Endothelial cell of umbilical vein (primary cell): ENCODE data around the gene SLC39A12. TPM values are rescaled to one million over a fixed set of nuclear protein-coding genes. Genes with fewer than 3 reads are reported as not detected.

Experiments
- BruUV-seq: library from RNA; stranded (reverse); fragments of 400-500 nt; replicated peaks from 2 replicates; lab custom pipeline; 2021; lab: Mats Ljungman, UMichigan
- CTCF ChIA-PET: fragments of 300-600, 350-600 bp; sonication (Branson Sonifier 250); formaldehyde crosslinking; loops from one replicate; lab custom pipeline; 2021; ENCODE audit warnings: antibody characterized with exemption, inconsistent platforms; lab: Charles Lee
- POLR2A ChIA-PET: fragments of 300-600, 350-600 bp; sonication (Branson Sonifier 250); formaldehyde crosslinking; loops from one replicate; lab custom pipeline; 2021; ENCODE audit warnings: antibody characterized with exemption, inconsistent platforms; lab: Charles Lee
- DNase-seq: peaks from one replicate; pipeline ENCODE4 v3.0.0-alpha.2; 2011; ENCODE audit warnings: low read depth, low spot score
- FAIRE-seq: peaks from 2 replicates; lab custom pipeline; 2011; peaks lifted over from hg19 to GRCh38; lab: Jason Lieb, UNC
- H2AFZ ChIP-seq: 2 replicates; pipeline ENCODE4 v1.6.0; 2012; ENCODE audit warnings: low read depth, low read length, control low read depth, inconsistent platforms
- H3K27ac ChIP-seq: 2 replicates; pipeline ENCODE4 v1.5.1; 2011; ENCODE audit warnings: low read depth, mild to moderate bottlenecking, control low read depth, low read length, moderate library complexity; ENCODE audit not compliant: insufficient read depth
- H3K27me3 ChIP-seq, 2 experiments: 2 replicates each; pipeline versions ENCODE4 v1.6.0 to v1.6.1; 2011; ENCODE audit warnings: low read length in 2 of 2, mixed read lengths in 1 of 2; ENCODE audit not compliant: control insufficient read depth in 2 of 2, insufficient read depth in 2 of 2
- H3K36me3 ChIP-seq, 2 experiments: 2 replicates in 1 of 2; 3 replicates in 1 of 2; pipeline ENCODE4 v1.5.1; 2011; ENCODE audit warnings: low read length in 2 of 2, mild to moderate bottlenecking in 1 of 2, moderate library complexity in 1 of 2; ENCODE audit not compliant: control insufficient read depth in 2 of 2, insufficient read depth in 2 of 2; ENCODE audit errors: extremely low read depth in 1 of 2
- H3K4me1 ChIP-seq: 3 replicates; pipeline ENCODE4 v1.5.1; 2011; ENCODE audit warnings: mild to moderate bottlenecking, low read length; ENCODE audit not compliant: control insufficient read depth, insufficient read depth; ENCODE audit errors: extremely low read depth
- H3K4me2 ChIP-seq: 2 replicates; pipeline ENCODE4 v1.6.1; 2011; ENCODE audit warnings: low read length, control low read depth, mixed read lengths; ENCODE audit not compliant: insufficient read depth
- H3K4me3 ChIP-seq, 3 experiments: fragments of 200-600 bp in 1 of 3; sonication (generic), shearing (Covaris generic) in 1 of 3; replicated peaks in 1 of 3; 2 replicates each; pipeline ENCODE4 v1.5.1; 2011 to 2016; ENCODE audit warnings: control low read depth in 3 of 3, low read length in 3 of 3, mild to moderate bottlenecking in 2 of 3, inconsistent platforms in 1 of 3, low read depth in 1 of 3, moderate library complexity in 1 of 3; ENCODE audit not compliant: insufficient read depth in 1 of 3
- H3K79me2 ChIP-seq: 2 replicates; pipeline ENCODE4 v1.6.0; 2012; ENCODE audit warnings: low read length, inconsistent platforms; ENCODE audit not compliant: control insufficient read depth, insufficient read depth
- H3K9ac ChIP-seq: replicated peaks from 2 replicates; pipeline ENCODE3; 2011; ENCODE audit warnings: low read length, control low read depth; ENCODE audit not compliant: insufficient read depth; ENCODE audit errors: extremely low read depth
- H3K9me1 ChIP-seq: replicated peaks from 3 replicates; pipeline ENCODE4 v1.6.0; 2011; ENCODE audit warnings: mild to moderate bottlenecking, low read length; ENCODE audit not compliant: control insufficient read depth, insufficient read depth; ENCODE audit errors: extremely low read depth
- H3K9me3 ChIP-seq: replicated peaks from 2 replicates; pipeline ENCODE4 v1.5.1; 2012; ENCODE audit warnings: low read length, inconsistent platforms; ENCODE audit not compliant: control insufficient read depth, insufficient read depth
- H4K20me1 ChIP-seq: replicated peaks from 2 replicates; pipeline ENCODE3; 2011; ENCODE audit warnings: mild to moderate bottlenecking, low read length; ENCODE audit not compliant: control insufficient read depth, insufficient read depth; ENCODE audit errors: extremely low read depth
- EZH2 ChIP-seq: IDR thresholded peaks from 2 replicates; pipeline ENCODE4 v1.6.1; 2012; ENCODE audit warnings: borderline replicate concordance, low read depth, mild to moderate bottlenecking, moderate library complexity, low read length, inconsistent platforms; ENCODE audit not compliant: severe bottlenecking
- FOS ChIP-seq: IDR thresholded peaks from 2 replicates; pipeline ENCODE4 v1.6.1; 2011; ENCODE audit warnings: mild to moderate bottlenecking, low read length, moderate library complexity, borderline replicate concordance; ENCODE audit not compliant: insufficient read depth
- GATA2 ChIP-seq: IDR thresholded peaks from 2 replicates; pipeline ENCODE4 v1.7.0; 2011; ENCODE audit warnings: low read depth, mild to moderate bottlenecking, moderate library complexity, mixed read lengths, low read length; ENCODE audit not compliant: insufficient read length, insufficient read depth
- JUN ChIP-seq: IDR thresholded peaks from 2 replicates; pipeline ENCODE4 v1.6.1; 2011; ENCODE audit warnings: borderline replicate concordance, low read depth; ENCODE audit not compliant: insufficient read length, insufficient read depth
- MYC ChIP-seq: IDR thresholded peaks from one replicate; pipeline ENCODE4 v1.6.1; 2011; ENCODE audit warnings: mild to moderate bottlenecking, low read depth, low read length
- POLR2A ChIP-seq: IDR thresholded peaks from 2 replicates; pipeline ENCODE4 v1.6.1; 2012; ENCODE audit warnings: low read depth, mild to moderate bottlenecking, control low read depth, low read length
- POLR2AphosphoS5 ChIP-seq: IDR thresholded peaks from 2 replicates; pipeline ENCODE4 v1.6.1; 2012; ENCODE audit warnings: low read depth, mild to moderate bottlenecking, control low read depth, low read length, moderate library complexity; ENCODE audit not compliant: insufficient read depth
- dilution Hi-C: fragments of 300-500 bp; cut with MboI; formaldehyde crosslinking; loops from one replicate; pipeline ENCODE4 v1.15.0; 2019; ENCODE audit warnings: low sequenced_read_pairs; ENCODE audit not compliant: extremely low pct_ligation_motif_present
- intact Hi-C: fragments of 100-400 bp; cut with micrococcal nuclease; formaldehyde crosslinking; loops from one replicate; pipeline ENCODE4 v1.10.0; 2022
- polyA plus RNA-seq, 4 experiments: library from polyadenylated mRNA; depleted of rRNA in 3 of 4; stranded (reverse) in 3 of 4; unstranded in 1 of 4; fragments of >200 nt; gene quantifications; 2 replicates each; pipeline versions ENCODE4 v1.2.1 to v1.2.3, GENCODE V29; 2011 to 2012; ENCODE audit warnings: missing spikeins in 1 of 4
- total RNA-seq: library from RNA; stranded (reverse); gene quantifications from 2 replicates; pipeline ENCODE4 v1.2.3, GENCODE V29; 2021
- TF ChIP-seq, protein P1 (sequence below): IDR thresholded peaks from 2 replicates; pipeline ENCODE4 v1.6.1; 2011; ENCODE audit not compliant: insufficient read depth, insufficient read length
- TF ChIP-seq, protein P2 (sequence below), 2 donors: IDR thresholded peaks; 1 replicate in 1 of 2; 2 replicates in 1 of 2; pipeline ENCODE4 v1.5.1; 2011; ENCODE audit warnings: low read length in 2 of 2, mild to moderate bottlenecking in 2 of 2, moderate library complexity in 2 of 2, control low read depth in 1 of 2, inconsistent platforms in 1 of 2, low read depth in 1 of 2; ENCODE audit not compliant: insufficient read depth in 1 of 2; ENCODE audit errors: extremely low read depth in 1 of 2

SLC39A12 gene
- total and polyA plus RNA-seq, 2 donors (not counting 3 experiments of a cell fraction or from before 2014, with no cell fraction given) = not detected

DNA sequence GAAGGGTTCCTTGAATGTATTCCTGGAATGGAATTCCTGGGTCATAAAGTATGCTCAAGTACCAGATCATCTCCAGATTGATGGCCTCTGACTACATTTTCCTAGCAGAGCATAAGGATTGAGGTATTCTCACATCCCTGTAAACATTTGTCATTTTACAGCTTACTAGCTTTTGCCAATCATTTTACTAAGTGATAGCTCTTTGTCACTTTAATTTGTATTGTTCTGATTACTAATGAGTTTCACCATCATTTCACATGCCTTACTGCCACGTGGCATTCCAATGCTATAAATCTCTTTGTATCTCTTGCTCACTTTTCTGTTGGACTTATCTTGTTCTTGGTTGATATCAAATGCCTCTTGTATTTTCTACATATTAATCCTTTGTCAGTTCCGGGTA, 119.9 kb downstream of the SLC39A12 start:
- ChIA-PET POLR2A (no interaction called here), CTCF (interaction anchor here (0.9 kb wide), 1 partner anchor 35 kb away, joined by 4 read pairs; no protein-coding TSS in a partner anchor)
- TF ChIP-seq, protein P1, sequence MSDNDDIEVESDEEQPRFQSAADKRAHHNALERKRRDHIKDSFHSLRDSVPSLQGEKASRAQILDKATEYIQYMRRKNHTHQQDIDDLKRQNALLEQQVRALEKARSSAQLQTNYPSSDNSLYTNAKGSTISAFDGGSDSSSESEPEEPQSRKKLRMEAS = no peak
- TF ChIP-seq, protein P2, sequence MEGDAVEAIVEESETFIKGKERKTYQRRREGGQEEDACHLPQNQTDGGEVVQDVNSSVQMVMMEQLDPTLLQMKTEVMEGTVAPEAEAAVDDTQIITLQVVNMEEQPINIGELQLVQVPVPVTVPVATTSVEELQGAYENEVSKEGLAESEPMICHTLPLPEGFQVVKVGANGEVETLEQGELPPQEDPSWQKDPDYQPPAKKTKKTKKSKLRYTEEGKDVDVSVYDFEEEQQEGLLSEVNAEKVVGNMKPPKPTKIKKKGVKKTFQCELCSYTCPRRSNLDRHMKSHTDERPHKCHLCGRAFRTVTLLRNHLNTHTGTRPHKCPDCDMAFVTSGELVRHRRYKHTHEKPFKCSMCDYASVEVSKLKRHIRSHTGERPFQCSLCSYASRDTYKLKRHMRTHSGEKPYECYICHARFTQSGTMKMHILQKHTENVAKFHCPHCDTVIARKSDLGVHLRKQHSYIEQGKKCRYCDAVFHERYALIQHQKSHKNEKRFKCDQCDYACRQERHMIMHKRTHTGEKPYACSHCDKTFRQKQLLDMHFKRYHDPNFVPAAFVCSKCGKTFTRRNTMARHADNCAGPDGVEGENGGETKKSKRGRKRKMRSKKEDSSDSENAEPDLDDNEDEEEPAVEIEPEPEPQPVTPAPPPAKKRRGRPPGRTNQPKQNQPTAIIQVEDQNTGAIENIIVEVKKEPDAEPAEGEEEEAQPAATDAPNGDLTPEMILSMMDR (IDR thresholded peaks at IDR 0.05; ENCODE audit: extremely low read depth in 1 of 2, insufficient read depth in 1 of 2, low read depth in 1 of 2, low read length in 2 of 2) = no peak
- TF ChIP-seq POLR2A (no peak), POLR2AphosphoS5 (no peak), FOS (no peak), GATA2 (no peak), JUN (no peak), EZH2 (no peak), MYC (no peak)
- H3K9me1 ChIP-seq = no peaks in the 10 kb centered on the region
- dilution Hi-C loops (no loop called here), intact Hi-C loops (no loop called here)
- H4K20me1 ChIP-seq = no peaks in the 10 kb centered on the region
- H3K27me3 ChIP-seq = no peaks in the 10 kb centered on the region
- H3K36me3 ChIP-seq = no peaks in the 10 kb centered on the region
- no TSS peak for BruUV-seq
- DNase-seq (no peak), FAIRE-seq (no peak)
- no peak overlapping the region for H3K27ac ChIP-seq
- no peak overlapping the region for H2AFZ ChIP-seq
- H3K4me2 ChIP-seq = no peak overlapping the region
- no peaks in the 10 kb centered on the region for H3K9me3 ChIP-seq
- no peaks in the 10 kb centered on the region for H3K4me1 ChIP-seq
- H3K9ac ChIP-seq = no peak overlapping the region
- H3K4me3 ChIP-seq = no peak overlapping the region
- no peaks in the 10 kb centered on the region for H3K79me2 ChIP-seq
